ENCODE data around the gene CHPT1. TPM values are rescaled to one million over a fixed set of nuclear protein-coding genes. Genes with fewer than 3 reads are reported as not detected.

CHPT1 gene
- total RNA-seq, result 20.3 and 36.8 TPM in 2 replicates

DNA sequence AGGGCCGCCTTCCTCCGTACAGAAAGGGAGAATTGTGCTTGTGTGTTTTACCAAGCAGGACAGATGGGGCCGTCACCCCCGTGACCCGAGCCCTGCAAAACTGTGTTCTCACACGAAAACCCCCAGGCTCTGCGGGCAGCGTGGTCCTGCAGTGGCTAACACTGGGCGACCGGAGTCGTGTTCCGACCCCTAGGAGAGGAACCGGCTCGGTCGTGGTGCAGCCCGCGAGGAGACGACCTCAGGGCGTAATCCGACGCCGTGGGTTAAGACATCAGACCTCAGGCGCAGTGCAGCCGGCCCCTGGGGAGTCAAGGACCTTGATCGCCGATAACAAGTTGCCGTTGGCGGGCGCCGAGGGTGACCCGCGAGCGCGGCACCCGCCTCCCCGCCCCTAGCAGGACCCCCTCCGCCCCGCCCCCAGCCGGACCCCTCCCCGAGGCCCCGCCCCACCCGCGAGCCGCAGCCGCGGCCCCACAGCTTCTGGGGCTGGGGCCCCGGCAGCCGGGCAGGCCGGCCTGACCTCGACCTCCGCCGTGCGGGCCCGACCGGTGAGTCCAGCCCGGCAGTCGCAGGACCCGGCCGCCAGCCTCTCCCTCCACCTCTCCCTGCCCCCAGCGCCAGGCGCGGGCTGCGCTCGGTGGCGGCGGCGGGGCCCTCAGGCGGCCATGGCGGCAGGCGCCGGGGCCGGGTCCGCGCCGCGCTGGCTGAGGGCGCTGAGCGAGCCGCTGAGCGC, at the start of gene CHPT1:
CHPT1 (plus strand) TSS at position 444 of the 733 bp plus-strand sequence; CDS start at position 666, 222 bp downstream.

GRCh38 chr12:101738920-101739665, 41.7 kb downstream of the CHPT1 start, which contains the start of gene SYCP3:
Gene SYCP3, minus strand, starts transcription at chr12:101739462. Its CDS starts 1,527 bp downstream, at chr12:101737935.

Other genes starting within 250 kb of the CHPT1 start
- gene SPIC, start 222.3 kb upstream of the CHPT1 start, total RNA-seq, result not detected in 2 replicates
- gene MYBPC1, start 102.7 kb upstream of the CHPT1 start, total RNA-seq, result not detected in 2 replicates
- not detected in 2 replicates for gene SYCP3, start 41.8 kb downstream of the CHPT1 start, total RNA-seq
- 19.2 and 21.1 TPM in 2 replicates for gene GNPTAB, start 133.3 kb downstream of the CHPT1 start, total RNA-seq
- 12.8 and 38.9 TPM in 2 replicates for gene DRAM1, start 179.9 kb downstream of the CHPT1 start, total RNA-seq

Data from epithelial cell of alveolus of lung (primary cell).